HepG2 (cell line): Measurements from ENCODE around the gene TCOF1. TPM values are rescaled to one million over a fixed set of nuclear protein-coding genes. Genes with fewer than 3 reads are reported as not detected.

Experiments used
- CCDC6 ChIP-seq: sonication (generic); formaldehyde crosslinking; IDR thresholded peaks from 2 replicates; pipeline ENCODE4 v1.8.1; 2022; ENCODE audit warnings: mild to moderate bottlenecking, missing genetic modification reagents, moderate library complexity
- CREB1 ChIP-seq, 2 experiments: fragments of 450-650 bp in 1 of 2; IDR thresholded peaks; 2 replicates each; pipeline ENCODE4 v1.6.1; 2016 to 2017; ENCODE audit warnings: control low read depth in 1 of 2, mild to moderate bottlenecking in 1 of 2, missing compliant biosample characterization in 1 of 2, missing genetic modification characterization in 1 of 2
- DNMT3B ChIP-seq: conservative IDR thresholded peaks from 2 replicates; pipeline ENCODE4 v1.6.1; 2016; ENCODE audit warnings: missing biosample characterization, control low read depth
- ESRRA ChIP-seq: sonication (generic); formaldehyde crosslinking; IDR thresholded peaks from 2 replicates; pipeline ENCODE4 v1.5.1; 2020; ENCODE audit warnings: mild to moderate bottlenecking, low read depth, missing genetic modification reagents
- GLI4 ChIP-seq: sonication (generic); formaldehyde crosslinking; IDR thresholded peaks from 2 replicates; pipeline ENCODE4 v1.5.1; 2020; ENCODE audit warnings: missing genetic modification reagents, mild to moderate bottlenecking, moderate library complexity, borderline replicate concordance
- KLF15 ChIP-seq: sonication (generic); formaldehyde crosslinking; IDR thresholded peaks from 2 replicates; pipeline ENCODE4 v1.8.1; 2023; ENCODE audit warnings: borderline replicate concordance, mild to moderate bottlenecking, inconsistent platforms, missing genetic modification reagents, mixed read lengths
- MED13 ChIP-seq: sonication (generic); formaldehyde crosslinking; IDR thresholded peaks from 2 replicates; pipeline ENCODE4 v1.5.0; 2020; ENCODE audit warnings: missing genetic modification reagents
- NAIF1 ChIP-seq: sonication (generic); formaldehyde crosslinking; IDR thresholded peaks from 2 replicates; pipeline ENCODE4 v1.5.0; 2020; ENCODE audit warnings: mild to moderate bottlenecking, missing genetic modification reagents, borderline replicate concordance
- POLR2AphosphoS2 ChIP-seq: IDR thresholded peaks from 2 replicates; pipeline ENCODE4 v1.6.1; 2011; ENCODE audit warnings: low read depth, low read length, improper control_type of control experiment
- SALL2 ChIP-seq: sonication (generic); formaldehyde crosslinking; IDR thresholded peaks from 2 replicates; pipeline ENCODE4 v1.8.1; 2023; ENCODE audit warnings: mild to moderate bottlenecking, missing genetic modification reagents, inconsistent platforms
- SMAD1 ChIP-seq: sonication (generic); formaldehyde crosslinking; IDR thresholded peaks from 2 replicates; pipeline ENCODE4 v1.4.0; 2020; ENCODE audit warnings: missing genetic modification reagents, low read depth, mild to moderate bottlenecking, borderline replicate concordance
- SUZ12 ChIP-seq: fragments of 150-350 bp; IDR thresholded peaks from 2 replicates; pipeline ENCODE4 v1.6.1; 2014; ENCODE audit warnings: low read depth, low read length
- ZNF180 ChIP-seq: sonication (generic); formaldehyde crosslinking; IDR thresholded peaks from 2 replicates; pipeline ENCODE4 v1.4.0; 2020; ENCODE audit warnings: low read depth, missing genetic modification reagents, borderline replicate concordance
- ZNF34 ChIP-seq: sonication (generic); formaldehyde crosslinking; IDR thresholded peaks from 2 replicates; pipeline ENCODE4 v1.4.0; 2020; ENCODE audit warnings: mild to moderate bottlenecking, missing genetic modification reagents, borderline replicate concordance
- ZNF691 ChIP-seq: sonication (generic); formaldehyde crosslinking; IDR thresholded peaks from 2 replicates; pipeline ENCODE4 v1.4.0; 2020; ENCODE audit warnings: missing genetic modification reagents, low read depth, mild to moderate bottlenecking, borderline replicate concordance
- ZNF83 ChIP-seq: sonication (generic); formaldehyde crosslinking; IDR thresholded peaks from 2 replicates; pipeline ENCODE4 v1.4.0; 2020; ENCODE audit warnings: missing genetic modification reagents, mild to moderate bottlenecking, borderline replicate concordance
- ZNF850 ChIP-seq: sonication (generic); formaldehyde crosslinking; conservative IDR thresholded peaks from 2 replicates; pipeline ENCODE4 v1.9.0; 2021; ENCODE audit warnings: mild to moderate bottlenecking, missing genetic modification reagents
- ZNF883 ChIP-seq: sonication (generic); formaldehyde crosslinking; IDR thresholded peaks from 2 replicates; pipeline ENCODE4 v1.5.1; 2020; ENCODE audit warnings: mild to moderate bottlenecking, missing genetic modification reagents; ENCODE audit errors: not compliant biosample characterization
- polyA plus RNA-seq, 8 experiments: library from polyadenylated mRNA; depleted of rRNA in 3 of 8; stranded (reverse) in 7 of 8; unstranded in 1 of 8; fragments of >200 nt; fragmentation: Illumina TruSeq in 4 of 8; extraction: Trizol in 4 of 8; gene quantifications; 2 replicates each; pipeline versions ENCODE4 v1.2.1 to v1.2.3, GENCODE V29; 2011 to 2016; ENCODE audit warnings: low read depth in 4 of 8, missing spikeins in 1 of 8, mixed read lengths in 1 of 8; ENCODE audit not compliant: insufficient read depth in 1 of 8
- total RNA-seq, 5 experiments: library from RNA; depleted of rRNA; stranded (reverse); fragments of >200 nt; fragmentation: Illumina TruSeq; extraction: Trizol; gene quantifications; 2 replicates each; pipeline ENCODE4 v1.2.3, GENCODE V29; 2016; ENCODE audit warnings: low read depth in 1 of 5
- TF ChIP-seq, protein P1 (sequence below): sonication (generic); formaldehyde crosslinking; IDR thresholded peaks from 2 replicates; pipeline ENCODE4 v1.4.0; 2020; ENCODE audit warnings: missing genetic modification reagents
- TF ChIP-seq, protein P2 (sequence below): IDR thresholded peaks from 2 replicates; pipeline ENCODE4 v1.6.1; 2012; ENCODE audit warnings: inconsistent platforms
- TF ChIP-seq, protein P3 (sequence below): sonication (generic); formaldehyde crosslinking; IDR thresholded peaks from 2 replicates; pipeline ENCODE4 v1.4.0; 2020; ENCODE audit warnings: low read depth, mild to moderate bottlenecking, missing genetic modification reagents

TCOF1 gene
- total and polyA plus RNA-seq, 2 of the 13 experiments (the other 11 are each of a cell fraction or from before 2014, with no cell fraction given) = 10.1 to 41.6 TPM

DNA sequence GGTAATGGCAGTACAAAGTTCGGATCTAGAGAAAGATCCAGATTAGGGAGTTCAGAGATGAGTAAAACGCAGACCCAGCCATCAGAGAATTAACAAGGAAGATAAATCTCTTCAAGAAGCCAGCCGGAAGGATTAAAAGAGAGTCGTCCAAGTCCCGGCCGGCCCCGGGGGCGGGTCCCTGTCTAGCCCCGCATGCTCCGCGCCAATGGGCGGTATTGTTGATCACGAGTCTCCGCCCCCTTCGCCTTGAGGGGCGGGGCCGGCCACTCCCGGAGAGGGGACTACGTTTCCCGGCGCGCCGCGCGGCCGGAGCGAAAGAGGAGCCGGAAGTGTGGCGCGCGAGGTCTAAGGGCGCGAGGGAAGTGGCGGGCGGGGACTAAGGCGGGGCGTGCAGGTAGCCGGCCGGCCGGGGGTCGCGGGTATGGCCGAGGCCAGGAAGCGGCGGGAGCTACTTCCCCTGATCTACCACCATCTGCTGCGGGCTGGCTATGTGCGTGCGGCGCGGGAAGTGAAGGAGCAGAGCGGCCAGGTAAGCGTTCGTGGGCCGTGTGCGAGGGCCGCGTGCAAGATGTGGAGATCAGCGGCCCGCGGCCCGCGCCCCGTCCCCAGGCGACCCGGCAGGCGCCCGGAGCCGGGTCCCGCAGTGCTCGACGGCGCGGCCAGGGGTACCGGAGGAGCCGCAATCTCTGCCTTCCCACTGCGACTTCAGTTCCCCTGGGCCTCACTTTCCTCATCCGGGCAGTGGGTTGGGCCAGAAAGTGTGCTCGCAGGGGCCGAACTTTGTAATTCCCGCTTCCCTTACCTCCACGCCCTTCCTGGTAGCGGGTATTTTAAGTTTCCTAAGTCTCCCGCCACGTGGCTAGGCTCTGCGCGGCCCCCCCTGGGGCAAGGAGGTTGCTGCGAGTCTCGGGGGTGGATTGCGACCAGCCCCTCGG, at the start of gene TCOF1 (continued):
- TF ChIP-seq ZNF34 (CRISPR knock-in tag) (no peak), CREB1 (IDR thresholded peaks at IDR 0.05) (no peak), CREB1 (CRISPR knock-in tag; IDR thresholded peaks at IDR 0.05) (peak; percentile 73), KLF15 (CRISPR knock-in tag) (no peak), ZNF850 (CRISPR knock-in tag) (no peak), ZNF180 (CRISPR knock-in tag) (no peak), ESRRA (CRISPR knock-in tag) (no peak), GLI4 (CRISPR knock-in tag) (no peak), CCDC6 (CRISPR knock-in tag) (0 out of 2 replicates have a peak, but pooled peaks have one; percentile 72), SMAD1 (CRISPR knock-in tag) (no peak), NAIF1 (CRISPR knock-in tag) (no peak), ZNF83 (CRISPR knock-in tag) (no peak), ZNF691 (no peak), SUZ12 (peak; percentile 61), POLR2AphosphoS2 (no peak), ZNF883 (CRISPR knock-in tag) (peak; percentile 85), SALL2 (0 out of 2 replicates have a peak, but pooled peaks have one; percentile 35), MED13 (peak; percentile 64; the same call in 1 of the 2 replicates), DNMT3B (CRISPR knock-in tag) (no peak)
- TF ChIP-seq, protein P1, sequence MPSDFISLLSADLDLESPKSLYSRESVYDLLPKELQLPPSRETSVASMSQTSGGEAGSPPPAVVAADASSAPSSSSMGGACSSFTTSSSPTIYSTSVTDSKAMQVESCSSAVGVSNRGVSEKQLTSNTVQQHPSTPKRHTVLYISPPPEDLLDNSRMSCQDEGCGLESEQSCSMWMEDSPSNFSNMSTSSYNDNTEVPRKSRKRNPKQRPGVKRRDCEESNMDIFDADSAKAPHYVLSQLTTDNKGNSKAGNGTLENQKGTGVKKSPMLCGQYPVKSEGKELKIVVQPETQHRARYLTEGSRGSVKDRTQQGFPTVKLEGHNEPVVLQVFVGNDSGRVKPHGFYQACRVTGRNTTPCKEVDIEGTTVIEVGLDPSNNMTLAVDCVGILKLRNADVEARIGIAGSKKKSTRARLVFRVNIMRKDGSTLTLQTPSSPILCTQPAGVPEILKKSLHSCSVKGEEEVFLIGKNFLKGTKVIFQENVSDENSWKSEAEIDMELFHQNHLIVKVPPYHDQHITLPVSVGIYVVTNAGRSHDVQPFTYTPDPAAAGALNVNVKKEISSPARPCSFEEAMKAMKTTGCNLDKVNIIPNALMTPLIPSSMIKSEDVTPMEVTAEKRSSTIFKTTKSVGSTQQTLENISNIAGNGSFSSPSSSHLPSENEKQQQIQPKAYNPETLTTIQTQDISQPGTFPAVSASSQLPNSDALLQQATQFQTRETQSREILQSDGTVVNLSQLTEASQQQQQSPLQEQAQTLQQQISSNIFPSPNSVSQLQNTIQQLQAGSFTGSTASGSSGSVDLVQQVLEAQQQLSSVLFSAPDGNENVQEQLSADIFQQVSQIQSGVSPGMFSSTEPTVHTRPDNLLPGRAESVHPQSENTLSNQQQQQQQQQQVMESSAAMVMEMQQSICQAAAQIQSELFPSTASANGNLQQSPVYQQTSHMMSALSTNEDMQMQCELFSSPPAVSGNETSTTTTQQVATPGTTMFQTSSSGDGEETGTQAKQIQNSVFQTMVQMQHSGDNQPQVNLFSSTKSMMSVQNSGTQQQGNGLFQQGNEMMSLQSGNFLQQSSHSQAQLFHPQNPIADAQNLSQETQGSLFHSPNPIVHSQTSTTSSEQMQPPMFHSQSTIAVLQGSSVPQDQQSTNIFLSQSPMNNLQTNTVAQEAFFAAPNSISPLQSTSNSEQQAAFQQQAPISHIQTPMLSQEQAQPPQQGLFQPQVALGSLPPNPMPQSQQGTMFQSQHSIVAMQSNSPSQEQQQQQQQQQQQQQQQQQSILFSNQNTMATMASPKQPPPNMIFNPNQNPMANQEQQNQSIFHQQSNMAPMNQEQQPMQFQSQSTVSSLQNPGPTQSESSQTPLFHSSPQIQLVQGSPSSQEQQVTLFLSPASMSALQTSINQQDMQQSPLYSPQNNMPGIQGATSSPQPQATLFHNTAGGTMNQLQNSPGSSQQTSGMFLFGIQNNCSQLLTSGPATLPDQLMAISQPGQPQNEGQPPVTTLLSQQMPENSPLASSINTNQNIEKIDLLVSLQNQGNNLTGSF (CRISPR knock-in tag) = no peak
- TF ChIP-seq, protein P2, sequence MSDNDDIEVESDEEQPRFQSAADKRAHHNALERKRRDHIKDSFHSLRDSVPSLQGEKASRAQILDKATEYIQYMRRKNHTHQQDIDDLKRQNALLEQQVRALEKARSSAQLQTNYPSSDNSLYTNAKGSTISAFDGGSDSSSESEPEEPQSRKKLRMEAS = peak; percentile 90
- TF ChIP-seq, protein P3, sequence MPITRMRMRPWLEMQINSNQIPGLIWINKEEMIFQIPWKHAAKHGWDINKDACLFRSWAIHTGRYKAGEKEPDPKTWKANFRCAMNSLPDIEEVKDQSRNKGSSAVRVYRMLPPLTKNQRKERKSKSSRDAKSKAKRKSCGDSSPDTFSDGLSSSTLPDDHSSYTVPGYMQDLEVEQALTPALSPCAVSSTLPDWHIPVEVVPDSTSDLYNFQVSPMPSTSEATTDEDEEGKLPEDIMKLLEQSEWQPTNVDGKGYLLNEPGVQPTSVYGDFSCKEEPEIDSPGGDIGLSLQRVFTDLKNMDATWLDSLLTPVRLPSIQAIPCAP (CRISPR knock-in tag) = no peak
